ENCODE results near the gene TBC1D20. TPM values are rescaled to one million over a fixed set of nuclear protein-coding genes. Genes with fewer than 3 reads are reported as not detected.
"Not testable (repeated sequence)": the region's sequence is repeated elsewhere in the genome, so short reads cannot be mapped to it uniquely, and the experiment has no call there.

The TBC1D20 gene
- total and polyA plus RNA-seq, 5 donors, result 13.6 to 26.5 (median 25.2) TPM

DNA sequence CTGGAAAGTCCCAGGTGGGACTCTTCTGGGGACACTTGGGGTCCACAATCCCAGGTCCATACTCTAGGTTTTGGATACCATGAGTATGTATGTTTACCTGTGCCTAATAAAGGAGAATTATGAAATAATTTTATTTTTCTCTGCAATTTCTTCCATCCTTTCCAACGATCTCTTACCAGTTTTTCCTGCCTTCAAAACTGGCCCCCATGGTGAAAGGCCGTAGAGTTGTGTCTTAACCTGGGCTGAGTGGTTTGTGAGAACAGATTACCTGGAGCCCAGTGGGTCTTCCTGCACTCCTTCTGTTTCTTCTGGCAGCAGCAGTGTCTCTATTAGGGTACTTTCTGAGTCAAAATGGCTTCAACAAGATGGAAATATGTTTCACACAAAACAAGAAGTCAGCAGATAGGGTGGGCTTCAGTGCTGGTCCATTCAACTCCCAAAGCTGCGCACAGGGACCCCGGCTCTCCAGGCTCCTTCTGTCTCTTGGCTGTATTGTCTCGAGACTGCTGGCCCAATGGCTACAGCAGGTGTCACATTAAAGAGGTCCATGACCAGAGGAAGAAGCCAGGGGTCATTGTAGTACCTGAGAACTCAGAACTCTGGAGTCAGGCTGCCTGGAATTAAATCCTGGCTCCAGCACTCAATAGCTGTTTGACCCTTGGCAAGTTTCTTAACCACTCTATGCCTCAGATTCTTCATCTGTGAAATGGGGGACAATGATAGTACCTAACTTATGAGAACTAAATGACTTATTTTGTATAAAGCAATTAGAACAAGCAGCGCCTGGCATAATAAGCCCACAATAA, 64.7 kb downstream of the TBC1D20 start:
- H3K9me3 ChIP-seq (ENCODE audit: control insufficient read depth, low read length), result no peaks in the 10 kb centered on the region

GRCh38 chr20:396619-397431, 65.5 kb downstream of the TBC1D20 start:
- DNase-seq (no peak), ATAC-seq (peak; percentile 61 to 80)
- Histone ChIP-seq H3K27ac (ENCODE audit: low read length) (peak overlapping the region; percentile 55), H3K27me3 (ENCODE audit: control insufficient read depth, insufficient read depth) (no peaks in the 10 kb centered on the region), H3K9me3 (ENCODE audit: control insufficient read depth, low read length) (no peaks in the 10 kb centered on the region), H3K4me3 (ENCODE audit: low read length) (no peak overlapping the region), H3K4me1 (ENCODE audit: control insufficient read depth, insufficient read depth, low read length) (peaks cover 3% of the 10 kb centered on the region)
- intact Hi-C loops (cut with DNase I), result no loop called here
- WGBS, result 76% methylated on average over 4 of the region's 4 CpGs

More for the DNA sequence above, 64.7 kb downstream of the TBC1D20 start:
- 87% methylated on average over 6 of the region's 6 CpGs for WGBS
- ATAC-seq, result no peak
- H3K4me1 ChIP-seq (ENCODE audit: control insufficient read depth, insufficient read depth, low read length), result peaks cover 3% of the 10 kb centered on the region
- no peaks in the 10 kb centered on the region for H3K27me3 ChIP-seq (ENCODE audit: control insufficient read depth, insufficient read depth)
- no peak for DNase-seq
- H3K27ac ChIP-seq (ENCODE audit: low read length), result peak overlapping the region; percentile 55
- H3K4me3 ChIP-seq (ENCODE audit: low read length), result no peak overlapping the region
- intact Hi-C loops (cut with DNase I), result no loop called here

- Histone ChIP-seq H3K27me3 (ENCODE audit: control insufficient read depth, insufficient read depth) (no peaks in the 10 kb centered on the region), H3K4me1 (ENCODE audit: control insufficient read depth, insufficient read depth, low read length) (peaks cover 3% of the 10 kb centered on the region), H3K4me3 (ENCODE audit: low read length) (no peak overlapping the region), H3K9me3 (ENCODE audit: control insufficient read depth, low read length) (no peaks in the 10 kb centered on the region), H3K27ac (ENCODE audit: low read length) (peak overlapping the region; percentile 1)
- DNase-seq, result no peak
- 91% methylated on average over 24 of the region's 24 CpGs for WGBS
- ATAC-seq, result no peak
- intact Hi-C loops (cut with DNase I), result no loop called here
Observed at GRCh38 chr20:396252-396618, 66.1 kb downstream of the TBC1D20 start.

DNA sequence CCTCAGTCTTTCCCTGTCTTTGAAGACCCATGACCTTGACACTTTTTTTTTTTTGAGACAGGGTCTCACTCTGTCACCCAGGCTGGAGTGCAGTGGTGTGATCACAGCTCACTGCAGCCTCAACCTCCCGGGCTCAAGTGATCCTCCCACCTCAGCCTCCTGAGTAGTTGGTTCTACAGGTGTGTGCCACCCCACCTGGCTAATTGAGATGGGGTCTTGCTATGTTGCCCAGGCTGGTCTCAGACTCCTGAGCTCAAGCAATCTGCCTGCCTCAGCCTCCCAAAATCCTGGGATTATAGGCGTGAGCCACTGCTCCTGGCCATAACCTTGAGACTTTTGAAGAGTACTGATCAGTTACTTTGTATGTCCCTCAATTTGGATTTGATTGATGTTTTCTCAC, 69.0 kb downstream of the TBC1D20 start:
- H3K9me3 ChIP-seq (ENCODE audit: control insufficient read depth, low read length); H3K27me3 ChIP-seq (ENCODE audit: control insufficient read depth, insufficient read depth); intact Hi-C loops (cut with DNase I); H3K4me3 ChIP-seq (ENCODE audit: low read length); H3K4me1 ChIP-seq (ENCODE audit: control insufficient read depth, insufficient read depth, low read length); H3K27ac ChIP-seq (ENCODE audit: low read length); DNase-seq; ATAC-seq: not testable (repeated sequence)
- WGBS, result 94% methylated on average over 2 of the region's 2 CpGs

- Histone ChIP-seq H3K4me1 (ENCODE audit: control insufficient read depth, insufficient read depth, low read length) (no peaks in the 10 kb centered on the region), H3K9me3 (ENCODE audit: control insufficient read depth, low read length) (no peaks in the 10 kb centered on the region), H3K27me3 (ENCODE audit: control insufficient read depth, insufficient read depth) (no peaks in the 10 kb centered on the region), H3K27ac (ENCODE audit: low read length) (no peak overlapping the region), H3K4me3 (ENCODE audit: low read length) (no peak overlapping the region)
- intact Hi-C loops (cut with DNase I), result no loop called here
- DNase-seq (no peak), ATAC-seq (no peak)
- 94% methylated on average over 29 of the region's 29 CpGs for WGBS
Observed at GRCh38 chr20:391041-391711, 71.2 kb downstream of the TBC1D20 start.

- Histone ChIP-seq H3K27ac (ENCODE audit: low read length) (no peak overlapping the region), H3K4me3 (ENCODE audit: low read length) (no peak overlapping the region), H3K4me1 (ENCODE audit: control insufficient read depth, insufficient read depth, low read length) (no peaks in the 10 kb centered on the region), H3K9me3 (ENCODE audit: control insufficient read depth, low read length) (no peaks in the 10 kb centered on the region), H3K27me3 (ENCODE audit: control insufficient read depth, insufficient read depth) (no peaks in the 10 kb centered on the region)
- DNase-seq (no peak), ATAC-seq (no peak)
- 77% methylated on average over 6 of the region's 6 CpGs for WGBS
- intact Hi-C loops (cut with DNase I), result no loop called here
Observed at GRCh38 chr20:389220-389619, 73.1 kb downstream of the TBC1D20 start.

DNA sequence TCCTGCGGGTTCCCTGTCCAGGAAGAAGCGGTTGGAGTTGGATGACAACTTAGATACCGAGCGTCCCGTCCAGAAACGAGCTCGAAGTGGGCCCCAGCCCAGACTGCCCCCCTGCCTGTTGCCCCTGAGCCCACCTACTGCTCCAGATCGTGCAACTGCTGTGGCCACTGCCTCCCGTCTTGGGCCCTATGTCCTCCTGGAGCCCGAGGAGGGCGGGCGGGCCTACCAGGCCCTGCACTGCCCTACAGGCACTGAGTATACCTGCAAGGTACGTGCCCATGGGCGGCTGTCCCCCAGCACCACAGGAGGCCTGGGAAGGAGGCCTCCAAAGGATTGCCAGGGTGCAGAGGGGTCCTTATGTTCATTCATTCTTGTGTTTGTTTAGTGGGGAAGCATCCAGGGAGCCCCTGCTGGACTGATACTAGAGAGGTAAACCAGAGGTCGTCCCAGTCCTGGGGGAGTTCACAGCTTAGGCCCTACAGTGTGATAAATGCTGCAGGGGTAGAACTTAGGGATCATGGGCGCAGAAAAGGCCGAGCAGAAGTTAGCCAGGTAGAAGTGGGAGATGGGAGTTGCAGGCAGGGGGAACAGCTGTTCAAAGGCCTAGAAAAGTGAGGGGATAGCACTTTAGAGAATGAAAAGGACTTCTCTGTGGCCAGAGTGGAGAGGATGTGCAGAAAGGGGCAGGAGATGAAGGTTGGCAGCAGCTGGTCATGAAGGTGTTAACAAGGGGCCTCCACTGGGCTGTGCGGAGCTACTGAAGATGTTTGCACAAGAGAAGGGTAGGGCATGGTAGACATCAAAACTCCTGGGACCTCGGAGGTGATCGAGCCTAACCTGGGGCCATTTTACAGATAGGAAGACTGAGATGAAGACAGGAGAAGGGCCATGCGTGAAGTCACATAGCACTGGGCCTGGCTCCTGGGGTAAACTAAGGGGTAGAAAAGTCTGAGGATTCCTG, 74.0 kb downstream of the TBC1D20 start:
- Histone ChIP-seq H3K27me3 (ENCODE audit: control insufficient read depth, insufficient read depth) (no peaks in the 10 kb centered on the region), H3K9me3 (ENCODE audit: control insufficient read depth, low read length) (no peaks in the 10 kb centered on the region), H3K27ac (ENCODE audit: low read length) (no peak overlapping the region), H3K4me3 (ENCODE audit: low read length) (no peak overlapping the region), H3K4me1 (ENCODE audit: control insufficient read depth, insufficient read depth, low read length) (no peaks in the 10 kb centered on the region)
- DNase-seq (no peak), ATAC-seq (no peak)
- intact Hi-C loops (cut with DNase I), result no loop called here
- WGBS, result 88% methylated on average over 21 of the region's 21 CpGs

- Histone ChIP-seq H3K9me3 (ENCODE audit: control insufficient read depth, low read length) (no peaks in the 10 kb centered on the region), H3K4me3 (ENCODE audit: low read length) (no peak overlapping the region), H3K4me1 (ENCODE audit: control insufficient read depth, insufficient read depth, low read length) (no peaks in the 10 kb centered on the region), H3K27me3 (ENCODE audit: control insufficient read depth, insufficient read depth) (no peaks in the 10 kb centered on the region), H3K27ac (ENCODE audit: low read length) (no peak overlapping the region)
- DNase-seq (no peak), ATAC-seq (no peak)
- WGBS, result 99% methylated on average over 3 of the region's 3 CpGs
- intact Hi-C loops (cut with DNase I), result no loop called here
Observed at GRCh38 chr20:387520-387919, 74.8 kb downstream of the TBC1D20 start.

DNA sequence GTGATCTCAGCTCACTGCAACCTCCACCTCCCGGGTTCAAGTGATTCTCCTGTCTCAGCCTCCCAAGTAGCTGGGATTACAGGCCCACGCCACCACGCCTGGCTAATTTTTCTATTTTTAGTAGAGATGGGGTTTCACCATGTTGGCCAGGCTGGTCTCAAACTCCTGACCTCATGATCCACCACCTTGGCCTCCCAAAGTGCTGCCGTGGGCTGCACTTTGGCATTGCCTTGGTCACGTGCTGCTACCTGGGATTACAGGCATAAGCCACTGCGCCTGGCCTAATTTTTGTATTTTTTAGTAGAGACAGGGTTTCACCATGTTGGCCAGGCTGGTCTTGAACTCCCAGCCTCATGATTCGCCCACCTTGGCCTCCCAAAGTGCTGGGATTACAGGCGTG, 75.7 kb downstream of the TBC1D20 start:
- DNase-seq; H3K27ac ChIP-seq (ENCODE audit: low read length); intact Hi-C loops (cut with DNase I); H3K9me3 ChIP-seq (ENCODE audit: control insufficient read depth, low read length); H3K4me3 ChIP-seq (ENCODE audit: low read length); H3K4me1 ChIP-seq (ENCODE audit: control insufficient read depth, insufficient read depth, low read length); ATAC-seq; H3K27me3 ChIP-seq (ENCODE audit: control insufficient read depth, insufficient read depth): not testable (repeated sequence)
- WGBS, result 97% methylated on average over 8 of the region's 8 CpGs

Measured in right cardiac atrium (tissue), 5 donors.